Karpas-422 (cell line): ENCODE measurements around the gene KIF17. TPM values are rescaled to one million over a fixed set of nuclear protein-coding genes. Genes with fewer than 3 reads are reported as not detected.

Source experiments
- DNase-seq: peaks from one replicate; pipeline ENCODE4 v3.0.0-alpha.2; 2015
- H2AFZ ChIP-seq: fragments of 200-600 bp; sonication (generic); 2 replicates; pipeline ENCODE4 v1.6.1; 2014; ENCODE audit warnings: antibody characterized with exemption, low read length, mixed read lengths
- H3K27ac ChIP-seq: fragments of 200-600 bp; sonication (generic); 2 replicates; pipeline ENCODE4 v1.5.1; 2014; ENCODE audit warnings: mild to moderate bottlenecking, low read length, moderate library complexity
- H3K27me3 ChIP-seq: fragments of 200-600 bp; sonication (generic); 2 replicates; pipeline ENCODE4 v1.6.1; 2014; ENCODE audit warnings: low read length, mixed read lengths
- H3K36me3 ChIP-seq: fragments of 200-600 bp; sonication (generic); 2 replicates; pipeline ENCODE4 v1.6.1; 2014; ENCODE audit warnings: low read length, mixed read lengths; ENCODE audit not compliant: insufficient read depth
- H3K4me1 ChIP-seq: fragments of 200-600 bp; sonication (generic); 2 replicates; pipeline ENCODE4 v1.6.1; 2014; ENCODE audit warnings: mild to moderate bottlenecking, low read length, mixed read lengths
- H3K4me2 ChIP-seq: fragments of 200-600 bp; sonication (generic); 2 replicates; pipeline ENCODE4 v1.6.1; 2014; ENCODE audit warnings: low read length, low read depth, mild to moderate bottlenecking; ENCODE audit not compliant: poor library complexity, severe bottlenecking
- H3K4me3 ChIP-seq: fragments of 200-600 bp; sonication (generic); 2 replicates; pipeline ENCODE4 v1.5.1; 2014; ENCODE audit warnings: mild to moderate bottlenecking, antibody characterized with exemption, low read length, mixed read lengths
- H3K79me2 ChIP-seq: fragments of 200-600 bp; sonication (generic); 2 replicates; pipeline ENCODE4 v1.6.1; 2014; ENCODE audit warnings: mild to moderate bottlenecking, low read length, mixed read lengths
- H3K9ac ChIP-seq: fragments of 200-600 bp; sonication (generic); 2 replicates; pipeline ENCODE4 v1.6.0; 2014; ENCODE audit warnings: low read length
- H3K9me2 ChIP-seq: fragments of 200-600 bp; sonication (generic), shearing (Covaris generic); replicated peaks from 2 replicates; pipeline ENCODE4 v1.6.0; 2014; ENCODE audit warnings: mild to moderate bottlenecking, low read length, moderate library complexity; ENCODE audit not compliant: insufficient read depth
- H3K9me3 ChIP-seq: fragments of 300-700, 200-600 bp; sonication (generic); 2 replicates; pipeline ENCODE4 v1.6.1; 2014; ENCODE audit warnings: low read length, mixed read lengths
- H4K20me1 ChIP-seq: fragments of 200-600 bp; sonication (generic); 2 replicates; pipeline ENCODE4 v1.6.1; 2014; ENCODE audit warnings: mild to moderate bottlenecking, antibody characterized with exemption, low read length, low read depth; ENCODE audit not compliant: insufficient read depth
- total RNA-seq: library from RNA; depleted of rRNA; stranded (reverse); fragments of >200 nt; shearing (Covaris generic); gene quantifications from 2 replicates; pipeline ENCODE4 v1.2.3, GENCODE V29; 2014; ENCODE audit warnings: low replicate concordance

Gene KIF17
- total RNA-seq, 1 experiment from 2014 or later, result not detected

- H3K9me3 ChIP-seq, result no peaks in the 10 kb centered on the region
- H3K4me1 ChIP-seq, result no peaks in the 10 kb centered on the region
- H3K9me2 ChIP-seq, result no peaks in the 10 kb centered on the region
- peaks cover 3% of the 10 kb centered on the region; the same call in 1 of the 2 replicates for H3K36me3 ChIP-seq
- H4K20me1 ChIP-seq, result no peaks in the 10 kb centered on the region
- no peaks in the 10 kb centered on the region for H3K27me3 ChIP-seq
- no peak overlapping the region for H3K27ac ChIP-seq
- DNase-seq, result peak; percentile 36
- no peak overlapping the region for H3K4me3 ChIP-seq
- H3K79me2 ChIP-seq, result no peaks in the 10 kb centered on the region
- H3K4me2 ChIP-seq, result no peak overlapping the region
- no peak overlapping the region for H2AFZ ChIP-seq
- H3K9ac ChIP-seq, result no peak overlapping the region
These were observed 72.4 kb downstream of the KIF17 start for GRCh38 chr1:20645414-20645813.

DNA sequence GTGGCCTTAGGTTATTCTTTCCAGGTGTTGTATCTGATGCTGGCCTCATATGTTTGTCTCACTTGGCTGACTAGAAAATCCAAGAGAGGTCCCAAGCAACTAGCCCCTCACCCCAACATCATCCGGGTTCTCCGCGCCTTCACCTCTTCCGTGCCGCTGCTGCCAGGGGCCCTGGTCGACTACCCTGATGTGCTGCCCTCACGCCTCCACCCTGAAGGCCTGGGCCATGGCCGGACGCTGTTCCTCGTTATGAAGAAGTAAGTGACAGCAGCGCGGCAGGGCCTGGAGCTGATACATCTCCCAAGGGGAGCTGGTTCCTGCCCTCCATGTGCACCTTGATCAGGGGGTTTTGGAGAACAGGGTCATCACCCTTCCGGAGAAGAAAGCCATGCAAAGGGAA, 73.4 kb downstream of the KIF17 start:
- peaks cover 3% of the 10 kb centered on the region; the same call in 1 of the 2 replicates for H3K36me3 ChIP-seq
- H3K9me3 ChIP-seq, result no peaks in the 10 kb centered on the region
- H3K27me3 ChIP-seq, result no peaks in the 10 kb centered on the region
- H3K4me1 ChIP-seq, result no peaks in the 10 kb centered on the region
- H3K4me3 ChIP-seq, result no peak overlapping the region
- no peaks in the 10 kb centered on the region for H3K79me2 ChIP-seq
- no peak overlapping the region for H3K4me2 ChIP-seq
- no peak overlapping the region for H3K9ac ChIP-seq
- no peaks in the 10 kb centered on the region for H4K20me1 ChIP-seq
- peak; percentile 22 for DNase-seq
- no peaks in the 10 kb centered on the region for H3K9me2 ChIP-seq
- no peak overlapping the region for H3K27ac ChIP-seq
- no peak overlapping the region for H2AFZ ChIP-seq

DNA sequence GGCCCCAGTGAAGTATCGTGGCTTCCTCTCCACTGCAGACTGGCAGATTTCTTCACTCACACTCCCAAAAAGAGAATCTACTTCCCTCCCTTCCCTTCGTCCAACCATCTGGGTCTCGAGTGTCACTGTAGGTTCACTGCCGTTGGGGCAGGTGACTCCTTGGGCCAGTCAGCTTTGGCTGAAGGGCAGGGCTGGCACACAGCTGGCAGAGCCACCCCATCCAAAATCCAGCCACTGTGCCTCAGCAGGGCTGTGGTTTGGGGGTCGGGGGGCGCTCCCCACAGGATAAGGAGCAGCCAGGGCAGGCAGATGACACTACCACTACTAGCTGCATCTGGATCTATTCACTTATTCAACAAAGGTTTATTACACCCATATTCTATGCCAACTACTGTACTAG, 74.7 kb downstream of the KIF17 start:
- H3K4me2 ChIP-seq, result no peak overlapping the region
- H4K20me1 ChIP-seq, result no peaks in the 10 kb centered on the region
- H3K9ac ChIP-seq, result no peak overlapping the region
- H3K27ac ChIP-seq, result no peak overlapping the region
- no peaks in the 10 kb centered on the region for H3K9me3 ChIP-seq
- no peak for DNase-seq
- H2AFZ ChIP-seq, result no peak overlapping the region
- no peaks in the 10 kb centered on the region for H3K27me3 ChIP-seq
- no peaks in the 10 kb centered on the region for H3K4me1 ChIP-seq
- no peaks in the 10 kb centered on the region for H3K9me2 ChIP-seq
- no peak overlapping the region for H3K4me3 ChIP-seq
- H3K36me3 ChIP-seq, result no peaks in the 10 kb centered on the region
- no peaks in the 10 kb centered on the region for H3K79me2 ChIP-seq

- Histone ChIP-seq H3K79me2 (no peaks in the 10 kb centered on the region), H3K4me1 (no peaks in the 10 kb centered on the region), H3K27ac (no peak overlapping the region), H3K9me3 (no peaks in the 10 kb centered on the region), H2AFZ (no peak overlapping the region), H3K36me3 (no peaks in the 10 kb centered on the region), H3K4me3 (no peak overlapping the region), H3K27me3 (no peaks in the 10 kb centered on the region), H3K9me2 (no peaks in the 10 kb centered on the region), H3K9ac (no peak overlapping the region), H4K20me1 (no peaks in the 10 kb centered on the region), H3K4me2 (no peak overlapping the region)
- DNase-seq, result no peak
These were observed 75.8 kb downstream of the KIF17 start for GRCh38 chr1:20641975-20642374.

DNA sequence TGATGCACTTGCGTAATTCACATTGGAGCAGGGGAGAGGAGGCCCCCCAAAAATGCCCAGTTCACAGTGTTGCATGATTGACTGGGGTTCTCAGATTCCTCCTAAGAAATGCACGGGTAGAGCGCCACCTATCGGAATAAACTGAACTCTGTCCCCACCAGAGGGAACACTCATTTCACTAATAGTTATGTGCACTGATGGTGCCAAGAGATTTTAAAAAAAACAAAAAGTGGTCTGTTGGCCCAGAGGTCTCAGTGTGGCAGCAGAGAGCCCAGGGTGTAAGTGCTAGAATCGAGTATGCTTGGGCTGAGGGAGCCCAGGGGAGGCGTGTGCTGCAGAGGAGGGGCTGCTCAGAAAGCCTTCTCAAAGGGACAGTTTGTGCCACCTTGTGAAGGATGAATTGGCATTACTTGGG, 77.6 kb downstream of the KIF17 start:
- Histone ChIP-seq H3K9me2 (no peaks in the 10 kb centered on the region), H3K36me3 (no peaks in the 10 kb centered on the region)
- peak; percentile 90 for DNase-seq

GRCh38 chr1:20636785-20637347, 80.9 kb downstream of the KIF17 start:
- Histone ChIP-seq H3K79me2 (no peaks in the 10 kb centered on the region), H3K36me3 (no peaks in the 10 kb centered on the region), H3K9ac (no peak overlapping the region)

More for the DNA sequence above, 77.6 kb downstream of the KIF17 start:
- Histone ChIP-seq H3K4me2 (no peak overlapping the region), H3K27ac (no peak overlapping the region), H2AFZ (no peak overlapping the region), H3K9me3 (no peaks in the 10 kb centered on the region), H3K79me2 (no peaks in the 10 kb centered on the region), H3K4me3 (no peak overlapping the region), H3K4me1 (no peaks in the 10 kb centered on the region), H3K27me3 (no peaks in the 10 kb centered on the region), H3K9ac (no peak overlapping the region), H4K20me1 (no peaks in the 10 kb centered on the region)

DNA sequence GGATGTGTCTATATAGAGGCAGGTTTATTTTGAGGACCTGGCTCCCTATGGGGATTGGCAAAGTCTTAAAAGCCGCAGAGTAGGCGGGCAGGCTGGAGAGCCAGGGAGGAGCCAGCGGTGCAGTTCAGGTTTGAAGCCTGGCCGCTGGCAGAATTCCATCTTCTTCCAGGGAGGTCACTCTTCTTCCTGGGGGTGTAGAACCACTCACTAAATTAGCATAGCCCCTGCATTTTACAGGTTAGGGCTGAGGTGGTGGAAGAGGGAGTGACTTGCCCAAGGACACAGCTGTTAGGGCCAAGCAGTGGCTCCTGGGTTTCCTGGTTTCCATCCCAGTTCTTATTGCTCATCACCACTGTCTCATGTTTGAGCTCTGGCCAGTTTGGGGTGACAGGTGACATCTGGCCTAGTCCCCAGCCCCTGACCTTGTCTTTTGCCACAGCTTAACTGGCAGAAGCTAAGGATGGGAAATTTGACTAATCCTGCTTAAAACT, 83.2 kb downstream of the KIF17 start:
- H4K20me1 ChIP-seq, result no peaks in the 10 kb centered on the region
- peak overlapping the region; percentile 98 for H3K4me2 ChIP-seq
- no peaks in the 10 kb centered on the region for H3K36me3 ChIP-seq
- no peak overlapping the region for H3K27ac ChIP-seq
- no peak for DNase-seq
- peak overlapping the region; percentile 75 for H2AFZ ChIP-seq
- peak overlapping the region; percentile 83 for H3K4me3 ChIP-seq
- peak overlapping the region; percentile 79 for H3K9ac ChIP-seq
- H3K27me3 ChIP-seq, result no peaks in the 10 kb centered on the region
- H3K9me3 ChIP-seq, result no peaks in the 10 kb centered on the region
- no peaks in the 10 kb centered on the region for H3K9me2 ChIP-seq
- no peaks in the 10 kb centered on the region for H3K79me2 ChIP-seq
- peaks cover 12% of the 10 kb centered on the region for H3K4me1 ChIP-seq

More at GRCh38 chr1:20636785-20637347, 80.9 kb downstream of the KIF17 start:
- H3K4me1 ChIP-seq, result peaks cover 12% of the 10 kb centered on the region
- DNase-seq, result no peak
- no peak overlapping the region for H3K4me3 ChIP-seq
- no peaks in the 10 kb centered on the region for H4K20me1 ChIP-seq
- no peaks in the 10 kb centered on the region for H3K27me3 ChIP-seq
- no peaks in the 10 kb centered on the region for H3K9me2 ChIP-seq
- no peak overlapping the region for H3K27ac ChIP-seq
- H3K4me2 ChIP-seq, result no peak overlapping the region
- no peak overlapping the region for H2AFZ ChIP-seq
- no peaks in the 10 kb centered on the region for H3K9me3 ChIP-seq

DNA sequence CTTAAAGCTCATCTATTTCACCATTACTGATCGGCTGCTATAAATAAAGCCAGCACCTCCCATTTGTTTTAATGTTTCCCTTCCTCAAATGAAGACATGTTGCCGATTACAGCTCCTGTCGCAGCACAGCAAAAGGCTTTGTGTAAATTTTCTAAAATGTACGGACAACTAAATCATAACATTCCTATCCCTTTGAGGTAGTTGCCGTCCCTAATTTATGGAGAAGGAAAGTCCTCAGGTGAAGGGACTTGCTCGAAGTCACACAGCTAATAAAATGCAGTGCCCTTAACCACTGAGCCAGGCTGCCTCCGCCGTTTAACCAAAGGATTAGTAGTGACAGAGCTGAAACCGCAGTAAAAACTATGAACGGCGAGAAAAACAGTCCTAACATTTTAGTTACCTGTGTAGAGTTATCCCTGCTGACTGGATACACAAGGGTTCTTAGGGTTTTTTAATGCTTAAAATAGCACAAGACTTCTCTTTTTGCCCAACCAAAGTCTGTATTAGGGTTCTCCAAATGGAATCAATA, 83.7 kb downstream of the KIF17 start:
- no peaks in the 10 kb centered on the region for H3K79me2 ChIP-seq
- H3K4me3 ChIP-seq, result peak overlapping the region; percentile 83
- H3K4me2 ChIP-seq, result peak overlapping the region; percentile 98
- no peak for DNase-seq
- no peaks in the 10 kb centered on the region for H3K9me2 ChIP-seq
- peak overlapping the region; percentile 75 for H2AFZ ChIP-seq
- H3K36me3 ChIP-seq, result no peaks in the 10 kb centered on the region
- no peaks in the 10 kb centered on the region for H3K9me3 ChIP-seq
- H4K20me1 ChIP-seq, result no peaks in the 10 kb centered on the region
- no peak overlapping the region for H3K27ac ChIP-seq
- H3K27me3 ChIP-seq, result no peaks in the 10 kb centered on the region
- peak overlapping the region; percentile 79 for H3K9ac ChIP-seq
- peaks cover 12% of the 10 kb centered on the region for H3K4me1 ChIP-seq
